Psoas muscle (tissue), 8 donors: ENCODE measurements around the gene PYGO2. TPM values are rescaled to one million over a fixed set of nuclear protein-coding genes. Genes with fewer than 3 reads are reported as not detected.

ENCODE experiments used
- ATAC-seq, 4 donors: fragments of 200-7000 bp; cut with Tn5 transposase; one replicate each; pipeline ENCODE4 v1.9.1; 2020; ENCODE audit warnings: moderate library complexity in 3 of 4, mild to moderate bottlenecking in 2 of 4
- DNase-seq, 2 donors: peaks; one replicate each; pipeline ENCODE4 v3.0.0-alpha.2; 2020
- H3K27ac ChIP-seq: fragments of 200-600 bp; one replicate; pipeline ENCODE4 v1.8.0; 2022
- H3K27me3 ChIP-seq, 3 donors: fragments of 200-600 bp in 1 of 3; one replicate each; pipeline versions ENCODE4 v1.6.1 to v1.8.0; 2013 to 2022; ENCODE audit warnings: low read length in 2 of 3, mild to moderate bottlenecking in 2 of 3, moderate library complexity in 1 of 3; ENCODE audit not compliant: insufficient read depth in 3 of 3
- H3K36me3 ChIP-seq, 2 donors: fragments of 200-600 bp in 1 of 2; one replicate each; pipeline versions ENCODE4 v1.6.1 to v1.8.0; 2013 to 2022; ENCODE audit warnings: low read depth in 1 of 2, mild to moderate bottlenecking in 1 of 2, moderate library complexity in 1 of 2; ENCODE audit not compliant: insufficient read depth in 1 of 2
- H3K4me1 ChIP-seq: fragments of 200-600 bp; one replicate; pipeline ENCODE4 v1.8.0; 2022
- H3K4me3 ChIP-seq: fragments of 200-600 bp; one replicate; pipeline ENCODE4 v1.8.0; 2022; ENCODE audit warnings: mild to moderate bottlenecking
- H3K9me3 ChIP-seq: fragments of 200-600 bp; one replicate; pipeline ENCODE4 v1.8.0; 2022
- CTCF ChIP-seq: fragments of 200-600 bp; IDR thresholded peaks from one replicate; pipeline ENCODE4 v1.8.0; 2022; ENCODE audit warnings: antibody characterized with exemption
- WGBS, 3 donors: extraction: QIAGEN DNeasy Blood & Tissue Kit; methylation state at CpG; one replicate each; pipeline versions ENCODE4 v1.1.6 to v1.1.7; 2013; 5-methylcytosine and 5-hydroxymethylcytosine counted together
- intact Hi-C, 2 donors: fragments of 100-400 bp; cut with DNase I; formaldehyde crosslinking; loops; one replicate each; pipeline versions ENCODE4 v1.11.0 to v1.14.2; 2022
- polyA plus RNA-seq, 3 donors: library from polyadenylated mRNA; stranded (reverse); fragments of 200-250 nt; gene quantifications; one replicate each; pipeline ENCODE4 v1.2.3, GENCODE V29; 2013
- total RNA-seq, 4 donors: library from RNA; stranded (reverse); fragmentation: NEBNext Ultra II Directional in 2 of 4; extraction: Animal tissue kit (Norgen Biotek cat#: 25700) in 2 of 4; gene quantifications; one replicate each; pipeline versions ENCODE4 v1.2.1 to v1.2.4, GENCODE V29; 2021 to 2023
- donor health status: healthy with polysubstance abuse.
- donor health status: DM: no; HTN: no; CAD: no; lungs with moderate emphysema.
- donor health status: Bipolar disorder and iron deficiency.
- donor health status: healthy.
- donor health status: DM: yes; HTN: yes; CAD: no.
- donor health status: DM: no; HTN: no; CAD: no.
- donor health status: DM: no; HTN: no; CAD: no.
- donor health status: DM: yes; HTN: yes; CAD: no.

The PYGO2 gene
- total and polyA plus RNA-seq, 7 donors, result 13.1 to 24.0 (median 16.9) TPM

GRCh38 chr1:155000411-155000725 is 38.8 kb upstream of the PYGO2 start:
- intact Hi-C loops, result loop anchor here in 1 of 2 donors (5.0 kb wide), 1 partner anchor 38 kb away; the partner anchor contains the start of gene PYGO2
- no peak for ATAC-seq
- no peak for TF ChIP-seq CTCF
- H3K4me1 ChIP-seq, result peaks cover 28% of the 10 kb centered on the region
- H3K36me3 ChIP-seq, result no peaks in the 10 kb centered on the region
- peak overlapping the region; percentile 91 for H3K27ac ChIP-seq
- H3K4me3 ChIP-seq, result peak overlapping the region; percentile 78
- H3K9me3 ChIP-seq, result no peaks in the 10 kb centered on the region
- H3K27me3 ChIP-seq, result no peaks in the 10 kb centered on the region
- 0 to 1% (median 0%) methylated on average over 8 to 13 of the region's 13 CpGs for WGBS, 3 donors
- DNase-seq, result no peak

GRCh38 chr1:154999571-155000410 is 38.2 kb upstream of the PYGO2 start:
- H3K36me3 ChIP-seq, result no peaks in the 10 kb centered on the region
- intact Hi-C loops, result loop anchor here (1.0 to 5.0 kb wide), 2 partner anchors 37 to 43 kb away; partner anchors contain the start of genes PBXIP1 (in 1 of the 2) and PYGO2 (in 1 of the 2)
- H3K9me3 ChIP-seq, result no peaks in the 10 kb centered on the region
- ATAC-seq (no peak), DNase-seq (peak in 1 of 2 donors; percentile 60)
- H3K27ac ChIP-seq, result peak overlapping the region; percentile 91
- no peak for TF ChIP-seq CTCF
- H3K27me3 ChIP-seq, result no peaks in the 10 kb centered on the region
- peaks cover 22% of the 10 kb centered on the region for H3K4me1 ChIP-seq
- 1 to 2% (median 1%) methylated on average over 31 to 50 of the region's 50 CpGs for WGBS, 3 donors
- H3K4me3 ChIP-seq, result peak overlapping the region; percentile 78

GRCh38 chr1:154998818-154999570 is 37.4 kb upstream of the PYGO2 start:
- Histone ChIP-seq H3K36me3 (no peaks in the 10 kb centered on the region), H3K27ac (peak overlapping the region; percentile 91), H3K4me1 (peaks cover 15% of the 10 kb centered on the region), H3K4me3 (peak overlapping the region; percentile 78), H3K27me3 (no peaks in the 10 kb centered on the region), H3K9me3 (no peaks in the 10 kb centered on the region)
- no peak for ATAC-seq
- 11 to 14% (median 12%) methylated on average over 35 to 40 of the region's 40 CpGs for WGBS, 3 donors
- DNase-seq, result peak; percentile 76 to 80
- TF ChIP-seq CTCF, result peak; percentile 68
- intact Hi-C loops, result loop anchor here in 1 of 2 donors (1.0 kb wide), 1 partner anchor 43 kb away; the partner anchor contains the start of gene PBXIP1

DNA sequence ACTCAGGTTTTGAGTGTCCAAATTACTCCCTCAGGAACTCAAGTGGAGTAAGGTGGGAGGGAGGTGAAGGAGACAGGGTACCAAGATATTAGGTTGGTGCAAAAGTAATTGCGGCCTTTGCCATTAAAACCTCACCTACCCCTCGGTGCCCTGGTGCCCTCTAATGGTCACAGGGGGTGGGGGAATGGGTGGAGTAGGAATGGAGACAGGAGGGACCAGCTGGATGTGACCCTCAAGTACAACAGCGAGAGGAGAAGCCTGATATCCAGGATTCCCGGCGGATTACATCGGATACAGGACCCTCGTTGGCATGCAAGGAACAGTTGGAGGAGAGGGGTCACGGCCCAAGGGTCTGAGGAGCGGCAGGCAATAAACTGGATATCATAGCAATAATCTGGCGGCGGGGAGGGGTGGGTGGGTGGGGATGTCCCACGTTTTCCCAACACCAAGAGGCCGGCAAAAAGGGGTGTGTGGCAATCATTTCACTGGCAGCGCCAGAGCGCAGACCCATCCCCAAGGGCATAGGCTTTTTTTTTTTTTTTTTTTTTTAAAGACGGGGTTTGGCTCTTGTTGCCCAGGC is 36.7 kb upstream of the PYGO2 start:
- 49 to 63% (median 54%) methylated on average over 13 to 16 of the region's 16 CpGs for WGBS, 3 donors
- Histone ChIP-seq H3K36me3 (no peaks in the 10 kb centered on the region), H3K27ac (no peak overlapping the region), H3K4me1 (peaks cover 15% of the 10 kb centered on the region), H3K27me3 (no peaks in the 10 kb centered on the region), H3K9me3 (no peaks in the 10 kb centered on the region), H3K4me3 (no peak overlapping the region)
- intact Hi-C loops, result no loop called here
- ATAC-seq (no peak), DNase-seq (peak in 1 of 2 donors; percentile 48)
- peak; percentile 22 for TF ChIP-seq CTCF
